ENCODE results near the gene GYG1.

GYG1 gene

DNA sequence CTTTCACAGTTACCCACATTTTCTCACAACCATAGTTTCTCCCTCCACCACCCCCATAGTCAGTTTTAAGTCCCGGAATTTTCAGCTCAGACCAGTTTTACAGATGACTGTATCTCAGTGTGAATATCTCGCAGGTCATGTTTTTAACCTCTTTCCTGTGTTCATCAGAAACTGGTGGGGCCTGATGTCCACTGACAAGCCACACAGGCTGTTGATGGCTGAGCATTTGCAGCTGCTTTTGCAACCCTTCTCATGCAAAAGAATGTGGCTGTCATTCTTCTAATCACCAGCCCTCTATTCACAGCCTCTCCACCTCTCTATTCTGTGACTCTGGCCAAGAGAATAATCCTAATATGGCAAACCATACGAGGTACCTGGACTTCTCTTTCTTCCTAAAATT is 8.5 kb downstream of the GYG1 start:
- Mint-ChIP-seq H3K4me1 (peaks cover 32% of the 10 kb centered on the region), H3K4me3 (no peak overlapping the region), H3K36me3 (ENCODE audit: low read depth) (peaks cover 12% of the 10 kb centered on the region), H3K27ac (no peak overlapping the region), H3K27me3 (ENCODE audit: low read depth) (no peaks in the 10 kb centered on the region), H3K9me3 (no peaks in the 10 kb centered on the region)
- TF ChIP-seq, protein P1, sequence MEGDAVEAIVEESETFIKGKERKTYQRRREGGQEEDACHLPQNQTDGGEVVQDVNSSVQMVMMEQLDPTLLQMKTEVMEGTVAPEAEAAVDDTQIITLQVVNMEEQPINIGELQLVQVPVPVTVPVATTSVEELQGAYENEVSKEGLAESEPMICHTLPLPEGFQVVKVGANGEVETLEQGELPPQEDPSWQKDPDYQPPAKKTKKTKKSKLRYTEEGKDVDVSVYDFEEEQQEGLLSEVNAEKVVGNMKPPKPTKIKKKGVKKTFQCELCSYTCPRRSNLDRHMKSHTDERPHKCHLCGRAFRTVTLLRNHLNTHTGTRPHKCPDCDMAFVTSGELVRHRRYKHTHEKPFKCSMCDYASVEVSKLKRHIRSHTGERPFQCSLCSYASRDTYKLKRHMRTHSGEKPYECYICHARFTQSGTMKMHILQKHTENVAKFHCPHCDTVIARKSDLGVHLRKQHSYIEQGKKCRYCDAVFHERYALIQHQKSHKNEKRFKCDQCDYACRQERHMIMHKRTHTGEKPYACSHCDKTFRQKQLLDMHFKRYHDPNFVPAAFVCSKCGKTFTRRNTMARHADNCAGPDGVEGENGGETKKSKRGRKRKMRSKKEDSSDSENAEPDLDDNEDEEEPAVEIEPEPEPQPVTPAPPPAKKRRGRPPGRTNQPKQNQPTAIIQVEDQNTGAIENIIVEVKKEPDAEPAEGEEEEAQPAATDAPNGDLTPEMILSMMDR (IDR thresholded peaks at IDR 0.05; ENCODE audit: unreplicated experiment in 3 of 3), result no peak

DNA sequence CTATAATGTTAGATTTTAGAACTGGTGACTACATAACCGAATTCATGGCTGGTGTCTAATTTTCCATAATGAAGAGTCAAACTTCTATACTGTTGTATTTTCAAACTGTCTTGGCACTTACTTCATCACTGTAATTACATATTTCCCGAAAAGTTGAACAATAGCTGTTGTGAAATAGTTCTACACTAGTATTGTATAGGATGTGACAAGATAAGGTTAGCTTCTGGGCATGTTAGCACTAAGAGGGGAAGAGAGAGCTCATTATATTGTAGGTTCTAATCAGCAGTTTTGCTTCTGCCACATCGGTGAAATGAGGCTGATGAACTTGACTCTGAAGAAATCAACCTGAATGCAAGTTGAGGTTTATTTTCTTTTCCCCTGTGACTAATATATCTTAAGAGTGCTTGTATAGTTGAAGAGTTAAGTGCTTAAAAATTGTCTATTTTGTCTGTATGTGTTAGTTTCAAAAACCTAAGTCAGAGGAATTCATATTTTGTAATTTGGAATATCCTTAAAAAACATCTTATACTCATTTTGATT is 8.9 kb downstream of the GYG1 start:
- Mint-ChIP-seq H3K4me1 (peaks cover 32% of the 10 kb centered on the region), H3K27me3 (ENCODE audit: low read depth) (no peaks in the 10 kb centered on the region), H3K36me3 (ENCODE audit: low read depth) (peaks cover 12% of the 10 kb centered on the region), H3K27ac (no peak overlapping the region), H3K4me3 (no peak overlapping the region), H3K9me3 (no peaks in the 10 kb centered on the region)
- TF ChIP-seq, protein P1 (IDR thresholded peaks at IDR 0.05; ENCODE audit: unreplicated experiment in 3 of 3), result no peak

DNA sequence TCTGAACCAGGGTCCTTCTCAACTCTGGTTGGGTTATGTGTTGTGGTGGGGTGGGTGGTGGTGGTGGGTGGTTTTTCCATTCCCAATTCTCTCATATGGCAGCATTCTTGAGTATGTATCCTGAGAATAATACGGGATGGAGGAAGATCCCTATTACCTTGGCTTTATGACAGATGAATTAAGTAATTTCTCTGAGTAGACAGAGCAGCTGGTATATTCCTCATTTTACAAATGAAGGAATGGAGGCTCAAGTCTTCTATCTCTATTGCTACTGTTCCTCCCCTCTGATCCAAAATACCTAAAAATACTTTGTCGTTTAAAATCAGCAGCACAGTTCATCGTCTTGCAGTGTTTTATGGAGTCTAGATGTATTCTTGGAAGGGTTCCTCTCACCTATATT is 10.4 kb downstream of the GYG1 start:
- no peaks in the 10 kb centered on the region for H3K27me3 Mint-ChIP-seq (ENCODE audit: low read depth)

DNA sequence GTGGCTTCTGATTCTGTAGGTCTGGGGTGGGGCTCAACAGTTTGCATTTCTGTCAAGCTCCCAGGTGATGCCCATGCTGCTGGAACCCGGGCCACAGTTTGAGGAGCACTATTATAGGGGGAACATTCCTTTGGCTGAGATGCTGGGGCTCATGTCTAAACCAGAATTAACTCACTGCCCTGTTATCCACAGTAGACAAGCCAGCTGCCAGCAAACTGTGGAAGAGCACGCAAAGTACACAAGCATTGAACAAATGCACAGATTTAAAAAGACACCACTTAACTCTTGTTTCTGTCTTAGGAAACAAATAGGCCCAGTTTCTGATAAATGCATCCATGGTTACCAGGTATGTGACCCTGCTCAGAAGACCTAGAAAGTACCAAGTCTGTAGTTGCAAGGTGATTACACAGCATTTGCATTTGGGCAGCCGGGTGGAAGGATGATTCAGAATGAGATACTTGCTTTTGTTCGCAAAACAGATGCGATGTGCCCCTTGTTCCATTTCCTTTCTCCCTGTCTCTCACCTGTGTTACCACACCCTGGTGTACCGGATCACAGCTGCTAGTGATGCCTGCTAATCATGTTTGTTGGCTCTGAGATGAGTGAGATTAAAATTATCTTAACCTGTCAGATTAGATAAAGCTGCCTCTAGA is 12.4 kb downstream of the GYG1 start:
- Mint-ChIP-seq H3K27me3 (ENCODE audit: low read depth) (no peaks in the 10 kb centered on the region), H3K36me3 (ENCODE audit: low read depth) (peaks cover 10% of the 10 kb centered on the region), H3K4me1 (peaks cover 16% of the 10 kb centered on the region), H3K4me3 (no peak overlapping the region), H3K27ac (no peak overlapping the region), H3K9me3 (no peaks in the 10 kb centered on the region)
- TF ChIP-seq, protein P1 (IDR thresholded peaks at IDR 0.05; ENCODE audit: unreplicated experiment in 3 of 3), result no peak

More for the DNA sequence above, 10.4 kb downstream of the GYG1 start:
- H3K9me3 Mint-ChIP-seq, result no peaks in the 10 kb centered on the region
- H3K36me3 Mint-ChIP-seq (ENCODE audit: low read depth), result peaks cover 5% of the 10 kb centered on the region
- H3K27ac Mint-ChIP-seq, result no peak overlapping the region
- H3K4me3 Mint-ChIP-seq, result no peak overlapping the region
- H3K4me1 Mint-ChIP-seq, result peaks cover 25% of the 10 kb centered on the region
- TF ChIP-seq, protein P1 (IDR thresholded peaks at IDR 0.05; ENCODE audit: unreplicated experiment in 3 of 3), result no peak

DNA sequence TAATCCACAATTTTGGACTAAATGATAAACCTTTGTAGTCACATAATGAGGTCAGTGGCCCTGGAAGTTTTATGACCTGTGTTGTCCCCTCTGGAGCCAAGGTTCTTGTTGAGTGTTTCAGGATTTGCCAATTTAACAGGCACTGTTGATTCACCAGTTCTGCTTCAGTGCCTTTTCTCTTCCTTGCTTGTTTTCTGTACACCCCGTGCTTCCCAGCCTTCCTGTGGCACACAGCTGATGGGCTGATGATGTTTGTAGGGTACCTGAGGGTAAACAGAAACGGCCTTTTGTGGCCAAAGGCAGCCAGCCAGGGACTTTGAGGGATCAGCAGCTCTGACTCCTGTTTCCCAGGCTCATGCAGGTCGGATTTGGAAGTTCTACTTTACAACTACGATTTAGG is 13.3 kb downstream of the GYG1 start:
- Mint-ChIP-seq H3K4me1 (peaks cover 15% of the 10 kb centered on the region), H3K36me3 (ENCODE audit: low read depth) (peaks cover 13% of the 10 kb centered on the region), H3K4me3 (no peak overlapping the region), H3K27ac (no peak overlapping the region), H3K9me3 (no peaks in the 10 kb centered on the region), H3K27me3 (ENCODE audit: low read depth) (no peaks in the 10 kb centered on the region)
- TF ChIP-seq, protein P1 (IDR thresholded peaks at IDR 0.05; ENCODE audit: unreplicated experiment in 3 of 3), result no peak

DNA sequence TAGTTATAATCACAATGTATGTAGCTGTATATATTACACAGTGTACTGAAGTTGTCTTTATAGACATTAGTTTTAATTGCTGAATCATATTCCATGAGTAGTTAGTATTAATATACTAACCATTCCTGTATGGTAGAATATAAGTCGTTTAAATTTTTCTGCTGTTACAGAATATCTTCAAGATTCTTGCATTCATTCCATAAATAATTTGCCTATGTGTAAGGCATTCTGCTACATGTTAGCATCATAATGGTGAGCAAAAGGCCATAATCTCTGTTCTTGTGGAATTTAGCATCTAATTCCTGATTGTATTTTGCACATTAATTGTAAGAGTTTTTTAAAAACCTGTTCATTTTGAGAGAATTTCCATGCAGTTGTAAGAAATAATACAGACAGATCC is 14.1 kb downstream of the GYG1 start:
- Mint-ChIP-seq H3K36me3 (ENCODE audit: low read depth) (peaks cover 18% of the 10 kb centered on the region), H3K9me3 (no peaks in the 10 kb centered on the region), H3K4me3 (no peak overlapping the region), H3K4me1 (peaks cover 14% of the 10 kb centered on the region), H3K27me3 (ENCODE audit: low read depth) (no peaks in the 10 kb centered on the region), H3K27ac (no peak overlapping the region)
- TF ChIP-seq, protein P1 (IDR thresholded peaks at IDR 0.05; ENCODE audit: unreplicated experiment in 3 of 3), result no peak
